CD14-positive monocyte (primary cell): ENCODE results near the gene WDR45B. TPM values are rescaled to one million over a fixed set of nuclear protein-coding genes. Genes with fewer than 3 reads are reported as not detected.

Experiments used
- DNase-seq, 3 donors: peaks; one replicate each; pipeline ENCODE4 v3.0.0-alpha.2; 2011 to 2022
- H2AFZ ChIP-seq: 2 replicates; pipeline ENCODE4 v1.6.0; 2012; ENCODE audit warnings: mild to moderate bottlenecking, low read depth, low read length, inconsistent platforms; ENCODE audit not compliant: insufficient read depth, poor library complexity, severe bottlenecking
- H3K27ac ChIP-seq, 2 donors: 1 replicate in 1 of 2; 2 replicates in 1 of 2; pipeline ENCODE4 v1.5.1; 2012 to 2013; ENCODE audit warnings: low read length in 2 of 2, control low read depth in 1 of 2, inconsistent platforms in 1 of 2, low read depth in 1 of 2, mild to moderate bottlenecking in 1 of 2
- H3K27me3 ChIP-seq, 2 donors: one replicate each; pipeline versions ENCODE4 v1.6.0 to v1.6.1; 2011 to 2013; ENCODE audit warnings: low read length in 2 of 2; ENCODE audit not compliant: control insufficient read depth in 2 of 2, insufficient read depth in 2 of 2
- H3K36me3 ChIP-seq, 2 donors: replicated peaks in 1 of 2; 1 replicate in 1 of 2; 2 replicates in 1 of 2; pipeline versions ENCODE4 v1.5.1 to v1.6.1; 2012 to 2013; ENCODE audit warnings: low read length in 2 of 2, control low read depth in 1 of 2, inconsistent platforms in 1 of 2, mild to moderate bottlenecking in 1 of 2; ENCODE audit not compliant: insufficient read depth in 2 of 2, control insufficient read depth in 1 of 2
- H3K4me1 ChIP-seq, 2 donors: 1 replicate in 1 of 2; 2 replicates in 1 of 2; pipeline versions ENCODE4 v1.5.1 to v1.6.1; 2012 to 2013; ENCODE audit warnings: low read length in 2 of 2, control low read depth in 1 of 2, inconsistent platforms in 1 of 2, mild to moderate bottlenecking in 1 of 2, moderate library complexity in 1 of 2; ENCODE audit not compliant: insufficient read depth in 2 of 2, control insufficient read depth in 1 of 2
- H3K4me2 ChIP-seq: replicated peaks from 2 replicates; pipeline ENCODE3; 2012; ENCODE audit warnings: low read length, moderate library complexity, mild to moderate bottlenecking; ENCODE audit not compliant: poor library complexity, severe bottlenecking; ENCODE audit errors: extremely low read depth
- H3K4me3 ChIP-seq, 3 experiments: fragments of 200-600 bp in 1 of 3; sonication (generic) in 1 of 3; replicated peaks in 1 of 3; 1 replicate in 2 of 3; 2 replicates in 1 of 3; pipeline ENCODE4 v1.5.1; 2011 to 2013; ENCODE audit warnings: low read length in 3 of 3, mild to moderate bottlenecking in 3 of 3, control low read depth in 2 of 3, low read depth in 2 of 3, inconsistent platforms in 1 of 3, moderate library complexity in 1 of 3
- H3K79me2 ChIP-seq: 2 replicates; pipeline ENCODE4 v1.6.0; 2012; ENCODE audit warnings: mild to moderate bottlenecking, control low read depth, inconsistent platforms, low read length, moderate library complexity; ENCODE audit not compliant: insufficient read depth
- H3K9ac ChIP-seq: 2 replicates; pipeline ENCODE4 v1.6.0; 2017; ENCODE audit warnings: low read length, mild to moderate bottlenecking; ENCODE audit not compliant: insufficient read depth, poor library complexity, severe bottlenecking
- H3K9me3 ChIP-seq, 2 donors: replicated peaks in 1 of 2; 1 replicate in 1 of 2; 2 replicates in 1 of 2; pipeline versions ENCODE4 v1.5.1 to v1.6.1; 2012 to 2013; ENCODE audit warnings: low read length in 2 of 2, control low read depth in 1 of 2; ENCODE audit not compliant: control insufficient read depth in 1 of 2, insufficient read depth in 1 of 2
- H4K20me1 ChIP-seq: 2 replicates; pipeline ENCODE4 v1.6.0; 2012; ENCODE audit warnings: mild to moderate bottlenecking, low read length, control low read depth, moderate library complexity; ENCODE audit not compliant: insufficient read depth
- H3K27ac Mint-ChIP-seq, 7 donors: one replicate each; pipeline ENCODE4 v1.8.0; 2020; ENCODE audit warnings: mild to moderate bottlenecking in 7 of 7, mixed read lengths in 7 of 7, moderate library complexity in 6 of 7, inconsistent platforms in 2 of 7
- H3K27me3 Mint-ChIP-seq, 3 donors: one replicate each; pipeline ENCODE4 v1.8.0; 2021 to 2022; ENCODE audit warnings: low read depth in 3 of 3, mild to moderate bottlenecking in 3 of 3, mixed read lengths in 3 of 3, moderate library complexity in 3 of 3, inconsistent platforms in 1 of 3
- H3K36me3 Mint-ChIP-seq, 2 donors: one replicate each; pipeline ENCODE4 v1.8.0; 2020; ENCODE audit warnings: mixed read lengths in 2 of 2, inconsistent platforms in 1 of 2, mild to moderate bottlenecking in 1 of 2
- H3K4me1 Mint-ChIP-seq: one replicate; pipeline ENCODE4 v1.8.0; 2020; ENCODE audit warnings: mild to moderate bottlenecking, mixed read lengths
- H3K4me3 Mint-ChIP-seq, 2 donors: one replicate each; pipeline ENCODE4 v1.8.0; 2020; ENCODE audit warnings: mild to moderate bottlenecking in 2 of 2, mixed read lengths in 2 of 2, moderate library complexity in 1 of 2
- H3K9me3 Mint-ChIP-seq, 7 donors: one replicate each; pipeline ENCODE4 v1.8.0; 2020 to 2022; ENCODE audit warnings: mixed read lengths in 7 of 7, mild to moderate bottlenecking in 6 of 7, moderate library complexity in 6 of 7, inconsistent platforms in 2 of 7
- CTCF ChIP-seq: fragments of 200-600 bp; IDR thresholded peaks from one replicate; pipeline ENCODE4 v1.8.0; 2022; ENCODE audit warnings: antibody characterized with exemption, mild to moderate bottlenecking
- WGBS: methylation state at CpG from one replicate; pipeline ENCODE4 v1.1.5; 2013; ENCODE audit warnings: missing lambda C conversion rate; ENCODE audit not compliant: insufficient coverage; 5-methylcytosine and 5-hydroxymethylcytosine counted together
- intact Hi-C, 2 donors: fragments of 100-400 bp; cut with micrococcal nuclease; formaldehyde crosslinking; loops; one replicate each; pipeline versions ENCODE4 v1.15.0 to v1.15.1; 2023
- polyA plus RNA-seq, 3 donors: library from polyadenylated mRNA; depleted of rRNA in 1 of 3; unstranded in 2 of 3; stranded (reverse) in 1 of 3; fragments of 300-500 nt in 2 of 3; fragments of >200 nt in 1 of 3; fragmentation: Illumina TruSeq in 2 of 3; gene quantifications; 1 replicate in 2 of 3; 2 replicates in 1 of 3; pipeline ENCODE4 v1.2.3, GENCODE V29; 2012 to 2021

The WDR45B gene
- polyA plus RNA-seq, 3 donors = 42.6 to 82.6 (median 60.3) TPM

GRCh38 chr17:82568997-82569393, 79.2 kb downstream of the WDR45B start:
- intact Hi-C loops = no loop called here
- Histone ChIP-seq H3K79me2 (peaks cover 3% of the 10 kb centered on the region), H3K9ac (no peak overlapping the region), H2AFZ (no peak overlapping the region), H3K27ac (no peak overlapping the region), H3K27me3 (no peaks in the 10 kb centered on the region), H4K20me1 (peaks cover 22% of the 10 kb centered on the region), H3K4me3 (no peak overlapping the region), H3K4me1 (no peaks in the 10 kb centered on the region), H3K36me3 (peaks cover 70 to 99% of the 10 kb centered on the region in 2 donors), H3K4me2 (no peak overlapping the region), H3K9me3 (no peaks in the 10 kb centered on the region)
- Mint-ChIP-seq H3K9me3 (no peaks in the 10 kb centered on the region), H3K4me3 (no peak overlapping the region), H3K36me3 (peaks cover 70 to 92% of the 10 kb centered on the region in 2 donors), H3K27ac (no peak overlapping the region), H3K27me3 (no peaks in the 10 kb centered on the region), H3K4me1 (peaks cover 7% of the 10 kb centered on the region)
- 95% methylated on average over 9 of the region's 10 CpGs for WGBS
- no peak for DNase-seq
- TF ChIP-seq CTCF = no peak

GRCh38 chr17:82567286-82567685, 81.0 kb downstream of the WDR45B start:
- H4K20me1 ChIP-seq = peaks cover 37% of the 10 kb centered on the region
- peaks cover 9% of the 10 kb centered on the region for H3K4me1 Mint-ChIP-seq
- H3K9me3 ChIP-seq = no peaks in the 10 kb centered on the region
- WGBS = 96% methylated on average over 9 of the region's 15 CpGs
- no peak overlapping the region for H3K4me3 ChIP-seq
- TF ChIP-seq CTCF = no peak
- peaks cover 59 to 83% of the 10 kb centered on the region in 2 donors for H3K36me3 Mint-ChIP-seq
- no peaks in the 10 kb centered on the region for H3K27me3 Mint-ChIP-seq
- no peaks in the 10 kb centered on the region for H3K27me3 ChIP-seq
- peaks cover 56 to 86% of the 10 kb centered on the region in 2 donors for H3K36me3 ChIP-seq
- no peak overlapping the region for H3K27ac Mint-ChIP-seq
- peaks cover 15% of the 10 kb centered on the region for H3K79me2 ChIP-seq
- H3K4me3 Mint-ChIP-seq = no peak overlapping the region
- no peak overlapping the region for H2AFZ ChIP-seq
- H3K4me2 ChIP-seq = no peak overlapping the region
- H3K27ac ChIP-seq = no peak overlapping the region
- no peak overlapping the region for H3K9ac ChIP-seq
- H3K4me1 ChIP-seq = no peaks in the 10 kb centered on the region
- intact Hi-C loops = no loop called here
- DNase-seq = no peak
- H3K9me3 Mint-ChIP-seq = no peaks in the 10 kb centered on the region
